ENCODE measurements around the gene EYS.

DNA sequence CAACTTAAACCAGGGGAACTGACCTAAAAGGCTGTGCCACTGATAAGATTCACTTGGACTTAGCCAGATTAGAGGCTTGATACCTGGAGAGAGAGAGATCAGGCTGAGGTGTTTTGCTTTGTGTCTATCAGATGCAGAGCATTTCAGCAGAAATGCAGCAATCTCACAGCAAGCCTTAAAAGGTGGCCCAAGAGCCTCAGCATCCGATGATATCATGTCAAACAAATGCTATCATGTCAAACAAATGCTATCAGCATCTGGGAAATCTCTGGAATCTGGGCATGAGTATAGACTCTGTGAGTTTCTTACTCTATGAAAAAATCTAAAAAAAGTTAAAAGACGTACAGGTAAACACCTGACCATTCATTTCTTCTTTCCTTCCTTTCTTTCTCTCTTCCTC is 718.9 kb downstream of the EYS start:
- no peak for TF ChIP-seq POLR2AphosphoS5 (IDR thresholded peaks at IDR 0.05; ENCODE audit: borderline replicate concordance, low read depth, low read length)
- no peak for TF ChIP-seq EZH2 (IDR thresholded peaks at IDR 0.05)
- TF ChIP-seq FOXP2 (optimal IDR thresholded peaks at IDR 0.05; ENCODE audit: control extremely low read depth, extremely low read length, insufficient read depth) = no peak

All from SK-N-MC (cell line).